ENCODE measurements around the gene ATG101.

The ATG101 gene

GRCh38 chr12:52067081-52067374 is 2.8 kb upstream of the ATG101 start:
- ChIA-PET POLR2A (interaction anchor here (0.6 to 0.7 kb wide), 2 partner anchors 8 to 25 kb away, joined by 3 read pairs; no protein-coding TSS in a partner anchor), CTCF (interaction anchor here (1.0 to 42.5 kb wide), 5 partner anchors 12 to 34 kb away, joined by 3 to 1220 read pairs (median 12); partner anchors contain the start of genes NR4A1 and SMIM41)
- no peak for DNase-seq (ENCODE audit: extremely low spot score)
- no peak for TF ChIP-seq CTCF (IDR thresholded peaks at IDR 0.05; ENCODE audit: control extremely low read depth, extremely low read depth, low read depth, missing control alignments)

GRCh38 chr12:52070185-52070925 is 577 bp downstream of the ATG101 start:
- no peak for TF ChIP-seq CTCF (IDR thresholded peaks at IDR 0.05; ENCODE audit: control extremely low read depth, extremely low read depth, low read depth, missing control alignments)
- POLR2A ChIA-PET = interaction anchor here (0.8 to 2.6 kb wide), 5 partner anchors 9 to 44 kb away, joined by 4 to 16 read pairs (median 6); partner anchors contain the start of genes NR4A1 and SMIM41
- DNase-seq (ENCODE audit: extremely low spot score) = no peak
- CTCF ChIA-PET = interaction anchor here (1.0 to 42.5 kb wide), 8 partner anchors 10 to 100 kb away, joined by 5 to 1220 read pairs (median 24); partner anchors contain the start of genes NR4A1 and SMIM41

- TF ChIP-seq CTCF (IDR thresholded peaks at IDR 0.05; ENCODE audit: control extremely low read depth, extremely low read depth, low read depth, missing control alignments) = no peak
- ChIA-PET CTCF (interaction anchor here (1.1 to 42.5 kb wide), 5 partner anchors 8 to 47 kb away, joined by 3 to 1220 read pairs (median 28); partner anchors contain the start of gene SMIM41), POLR2A (no interaction called here)
- DNase-seq (ENCODE audit: extremely low spot score) = no peak
Measured at GRCh38 chr12:52073531-52074381, 4.0 kb downstream of the ATG101 start.

GRCh38 chr12:52074971-52075724 is 5.4 kb downstream of the ATG101 start:
- CTCF ChIA-PET = interaction anchor here (1.3 to 42.5 kb wide), 4 partner anchors 7 to 83 kb away, joined by 3 to 1220 read pairs (median 56); partner anchors contain the start of gene SMIM41
- POLR2A ChIA-PET = no interaction called here
- no peak for TF ChIP-seq CTCF (IDR thresholded peaks at IDR 0.05; ENCODE audit: control extremely low read depth, extremely low read depth, low read depth, missing control alignments)
- no peak for DNase-seq (ENCODE audit: extremely low spot score)

GRCh38 chr12:52076811-52077210 is 7.0 kb downstream of the ATG101 start:
- no peak for TF ChIP-seq CTCF (IDR thresholded peaks at IDR 0.05; ENCODE audit: control extremely low read depth, extremely low read depth, low read depth, missing control alignments)
- POLR2A ChIA-PET = no interaction called here
- CTCF ChIA-PET = interaction anchor here (1.2 to 42.5 kb wide), 2 partner anchors 44 to 46 kb away, joined by 3 to 1220 read pairs; no protein-coding TSS in a partner anchor
- no peak for DNase-seq (ENCODE audit: extremely low spot score)

All from GM10248 (cell line).